Effector CD4-positive, alpha-beta T cell (primary cell): ENCODE results near the gene SPINK1.
"Not testable (repeated sequence)": the region's sequence is repeated elsewhere in the genome, so short reads cannot be mapped to it uniquely, and the experiment has no call there.

ENCODE experiments used
- DNase-seq: peaks from one replicate; pipeline ENCODE4 v3.0.0-alpha.2; 2020

The SPINK1 gene

GRCh38 chr5:147854331-147854730, 22.9 kb upstream of the SPINK1 start:
- DNase-seq: no peak

- no peak for DNase-seq
Measured at GRCh38 chr5:147853372-147853987, 22.0 kb upstream of the SPINK1 start.

- DNase-seq: no peak
Measured at GRCh38 chr5:147852365-147852764, 20.9 kb upstream of the SPINK1 start.

GRCh38 chr5:147851578-147851977, 20.1 kb upstream of the SPINK1 start:
- no peak for DNase-seq

- DNase-seq: no peak
Measured at GRCh38 chr5:147849226-147849625, 17.8 kb upstream of the SPINK1 start.

GRCh38 chr5:147845618-147846017, 14.1 kb upstream of the SPINK1 start:
- no peak for DNase-seq

GRCh38 chr5:147844846-147845245, 13.4 kb upstream of the SPINK1 start:
- DNase-seq: no peak

GRCh38 chr5:147842869-147843268, 11.4 kb upstream of the SPINK1 start:
- no peak for DNase-seq

GRCh38 chr5:147836439-147836838, 5.0 kb upstream of the SPINK1 start:
- no peak for DNase-seq

GRCh38 chr5:147835386-147835798, 3.9 kb upstream of the SPINK1 start:
- DNase-seq: no peak

- no peak for DNase-seq
Measured at GRCh38 chr5:147832541-147832940, 1.1 kb upstream of the SPINK1 start.

GRCh38 chr5:147830035-147830434, 1.4 kb downstream of the SPINK1 start:
- no peak for DNase-seq

- DNase-seq: not testable (repeated sequence)
Measured at GRCh38 chr5:147827017-147827416, 4.5 kb downstream of the SPINK1 start.

GRCh38 chr5:147826361-147826760, 5.1 kb downstream of the SPINK1 start:
- DNase-seq: no peak

- no peak for DNase-seq
Measured at GRCh38 chr5:147822686-147823491, 8.6 kb downstream of the SPINK1 start.

GRCh38 chr5:147822222-147822621, 9.2 kb downstream of the SPINK1 start:
- DNase-seq: not testable (repeated sequence)

GRCh38 chr5:147821766-147822165, 9.7 kb downstream of the SPINK1 start:
- no peak for DNase-seq

GRCh38 chr5:147819261-147819770, 12.2 kb downstream of the SPINK1 start:
- no peak for DNase-seq

- DNase-seq: no peak
Measured at GRCh38 chr5:147818290-147818689, 13.2 kb downstream of the SPINK1 start.

GRCh38 chr5:147813696-147814095, 17.8 kb downstream of the SPINK1 start:
- no peak for DNase-seq

GRCh38 chr5:147809830-147810666, 21.4 kb downstream of the SPINK1 start:
- no peak for DNase-seq

- no peak for DNase-seq
Measured at GRCh38 chr5:147805030-147805454, 26.4 kb downstream of the SPINK1 start.

- no peak for DNase-seq
Measured at GRCh38 chr5:147804334-147804733, 27.1 kb downstream of the SPINK1 start.
